GM21737 (cell line): Measurements from ENCODE around the gene ST7.
"Not testable (repeated sequence)": the region's sequence is repeated elsewhere in the genome, so short reads cannot be mapped to it uniquely, and the experiment has no call there.

Source experiments
- ATAC-seq: cut with Tn5 transposase; IDR thresholded peaks from one replicate; pipeline ENCODE4 v1.9.1; 2021; ENCODE audit warnings: mild to moderate bottlenecking, moderate library complexity; ENCODE audit not compliant: unreplicated experiment

Gene ST7

GRCh38 chr7:117090791-117091190, 137.5 kb downstream of the ST7 start:
- no peak for ATAC-seq

GRCh38 chr7:117091721-117092120, 138.4 kb downstream of the ST7 start:
- no peak for ATAC-seq

GRCh38 chr7:117092785-117093184, 139.5 kb downstream of the ST7 start:
- no peak for ATAC-seq

- ATAC-seq: no peak
These were observed 141.2 kb downstream of the ST7 start for GRCh38 chr7:117094457-117094856.

GRCh38 chr7:117095055-117095454, 141.8 kb downstream of the ST7 start:
- ATAC-seq: no peak

GRCh38 chr7:117096330-117096729, 143.0 kb downstream of the ST7 start:
- ATAC-seq: no peak

- no peak for ATAC-seq
These were observed 143.6 kb downstream of the ST7 start for GRCh38 chr7:117096942-117097341.

- no peak for ATAC-seq
These were observed 144.6 kb downstream of the ST7 start for GRCh38 chr7:117097860-117098259.

- no peak for ATAC-seq
These were observed 145.2 kb downstream of the ST7 start for GRCh38 chr7:117098457-117098856.

GRCh38 chr7:117101026-117101425, 147.7 kb downstream of the ST7 start:
- no peak for ATAC-seq

GRCh38 chr7:117110480-117111315, 157.4 kb downstream of the ST7 start:
- ATAC-seq: peak; percentile 98

- ATAC-seq: no peak
These were observed 158.2 kb downstream of the ST7 start for GRCh38 chr7:117111535-117111934.

GRCh38 chr7:117112640-117113039, 159.3 kb downstream of the ST7 start:
- ATAC-seq: no peak

- no peak for ATAC-seq
These were observed 160.6 kb downstream of the ST7 start for GRCh38 chr7:117113871-117114270.

- no peak for ATAC-seq
These were observed 161.0 kb downstream of the ST7 start for GRCh38 chr7:117114272-117114671.

- ATAC-seq: no peak
These were observed 162.9 kb downstream of the ST7 start for GRCh38 chr7:117116211-117116610.

- no peak for ATAC-seq
These were observed 163.9 kb downstream of the ST7 start for GRCh38 chr7:117117172-117117571.

GRCh38 chr7:117118579-117119180, 165.4 kb downstream of the ST7 start:
- no peak for ATAC-seq

- ATAC-seq: no peak
These were observed 166.1 kb downstream of the ST7 start for GRCh38 chr7:117119192-117119924.

GRCh38 chr7:117120321-117120720, 167.0 kb downstream of the ST7 start:
- not testable (repeated sequence) for ATAC-seq

GRCh38 chr7:117122036-117122435, 168.7 kb downstream of the ST7 start:
- not testable (repeated sequence) for ATAC-seq

- no peak for ATAC-seq
These were observed 169.2 kb downstream of the ST7 start for GRCh38 chr7:117122536-117122935.
